Nephron progenitor cell (in vitro differentiated cells): Measurements from ENCODE around the gene PROX2.

Experiments used
- DNase-seq: peaks from one replicate; pipeline ENCODE4 v3.0.0; 2021
- H3K27ac Mint-ChIP-seq: 2 replicates; pipeline ENCODE4 v1.8.0; 2021; ENCODE audit warnings: mild to moderate bottlenecking, moderate library complexity, mixed read lengths
- H3K27me3 Mint-ChIP-seq: 2 replicates; pipeline ENCODE4 v1.8.0; 2021; ENCODE audit warnings: mild to moderate bottlenecking, low read depth, mixed read lengths; ENCODE audit not compliant: poor library complexity
- H3K36me3 Mint-ChIP-seq: 2 replicates; pipeline ENCODE4 v1.8.0; 2021; ENCODE audit warnings: low read depth, mixed read lengths
- H3K4me1 Mint-ChIP-seq: 2 replicates; pipeline ENCODE4 v1.8.0; 2021; ENCODE audit warnings: mixed read lengths
- H3K4me3 Mint-ChIP-seq: 2 replicates; pipeline ENCODE4 v1.8.0; 2021; ENCODE audit warnings: mild to moderate bottlenecking, moderate library complexity, mixed read lengths
- H3K9me3 Mint-ChIP-seq: 2 replicates; pipeline ENCODE4 v1.8.0; 2021; ENCODE audit warnings: mild to moderate bottlenecking, moderate library complexity, mixed read lengths
- TF ChIP-seq, protein P1 (sequence below): fragments of 200-600 bp; sonication (generic); IDR thresholded peaks from 2 replicates; pipeline ENCODE4 v1.5.0; 2021; ENCODE audit warnings: antibody characterized with exemption

Gene PROX2

DNA sequence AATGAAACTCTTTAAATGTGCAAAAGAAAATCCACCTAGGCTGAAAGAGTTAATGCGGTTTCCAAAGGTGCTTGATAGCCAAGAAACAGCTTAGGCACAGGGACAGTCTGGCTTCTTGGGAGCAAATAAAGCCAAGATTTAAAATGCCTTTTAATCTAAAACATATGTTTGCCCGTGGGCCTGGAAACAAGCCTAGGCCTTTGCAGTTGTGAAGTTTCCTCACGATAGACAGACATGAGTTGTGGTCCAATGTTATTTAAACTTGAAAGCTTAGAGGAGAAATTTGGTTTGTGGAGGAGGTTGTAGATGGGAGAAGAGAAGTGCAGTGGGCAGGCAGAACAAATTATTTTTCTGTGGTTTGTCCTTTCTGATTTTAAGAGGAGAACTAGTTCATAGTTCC lies 29.8 kb downstream of the PROX2 start:
- TF ChIP-seq, protein P1, sequence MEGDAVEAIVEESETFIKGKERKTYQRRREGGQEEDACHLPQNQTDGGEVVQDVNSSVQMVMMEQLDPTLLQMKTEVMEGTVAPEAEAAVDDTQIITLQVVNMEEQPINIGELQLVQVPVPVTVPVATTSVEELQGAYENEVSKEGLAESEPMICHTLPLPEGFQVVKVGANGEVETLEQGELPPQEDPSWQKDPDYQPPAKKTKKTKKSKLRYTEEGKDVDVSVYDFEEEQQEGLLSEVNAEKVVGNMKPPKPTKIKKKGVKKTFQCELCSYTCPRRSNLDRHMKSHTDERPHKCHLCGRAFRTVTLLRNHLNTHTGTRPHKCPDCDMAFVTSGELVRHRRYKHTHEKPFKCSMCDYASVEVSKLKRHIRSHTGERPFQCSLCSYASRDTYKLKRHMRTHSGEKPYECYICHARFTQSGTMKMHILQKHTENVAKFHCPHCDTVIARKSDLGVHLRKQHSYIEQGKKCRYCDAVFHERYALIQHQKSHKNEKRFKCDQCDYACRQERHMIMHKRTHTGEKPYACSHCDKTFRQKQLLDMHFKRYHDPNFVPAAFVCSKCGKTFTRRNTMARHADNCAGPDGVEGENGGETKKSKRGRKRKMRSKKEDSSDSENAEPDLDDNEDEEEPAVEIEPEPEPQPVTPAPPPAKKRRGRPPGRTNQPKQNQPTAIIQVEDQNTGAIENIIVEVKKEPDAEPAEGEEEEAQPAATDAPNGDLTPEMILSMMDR = no peak
- no peak for DNase-seq
- Mint-ChIP-seq H3K27me3 (no peaks in the 10 kb centered on the region), H3K4me3 (no peak overlapping the region), H3K27ac (peak overlapping the region; percentile 3), H3K4me1 (peaks cover 15% of the 10 kb centered on the region), H3K9me3 (no peaks in the 10 kb centered on the region), H3K36me3 (peaks cover 3% of the 10 kb centered on the region)

DNA sequence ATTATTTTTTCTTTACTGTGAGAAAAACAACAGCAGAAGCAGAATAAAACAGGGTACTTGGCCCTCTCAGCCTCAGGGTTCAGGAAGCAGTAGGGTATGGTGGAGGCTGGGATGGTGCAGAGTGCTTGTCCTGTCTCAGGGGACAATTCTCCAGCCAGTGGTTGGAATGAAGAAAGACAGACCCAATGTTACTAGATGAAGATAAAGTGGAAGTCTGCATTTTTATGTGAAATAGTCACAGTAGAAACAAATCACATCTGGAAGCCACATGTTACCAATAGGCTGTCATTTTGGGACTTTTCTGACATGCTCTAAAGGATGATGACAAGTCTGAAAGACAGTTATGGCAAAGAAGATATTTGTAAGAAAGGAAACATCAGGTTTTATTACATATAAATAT lies 32.3 kb downstream of the PROX2 start:
- Mint-ChIP-seq H3K27ac (no peak overlapping the region), H3K9me3 (no peaks in the 10 kb centered on the region), H3K4me1 (peaks cover 15% of the 10 kb centered on the region), H3K4me3 (no peak overlapping the region), H3K36me3 (peaks cover 14% of the 10 kb centered on the region), H3K27me3 (no peaks in the 10 kb centered on the region)
- no peak for DNase-seq
- TF ChIP-seq, protein P1 = no peak

DNA sequence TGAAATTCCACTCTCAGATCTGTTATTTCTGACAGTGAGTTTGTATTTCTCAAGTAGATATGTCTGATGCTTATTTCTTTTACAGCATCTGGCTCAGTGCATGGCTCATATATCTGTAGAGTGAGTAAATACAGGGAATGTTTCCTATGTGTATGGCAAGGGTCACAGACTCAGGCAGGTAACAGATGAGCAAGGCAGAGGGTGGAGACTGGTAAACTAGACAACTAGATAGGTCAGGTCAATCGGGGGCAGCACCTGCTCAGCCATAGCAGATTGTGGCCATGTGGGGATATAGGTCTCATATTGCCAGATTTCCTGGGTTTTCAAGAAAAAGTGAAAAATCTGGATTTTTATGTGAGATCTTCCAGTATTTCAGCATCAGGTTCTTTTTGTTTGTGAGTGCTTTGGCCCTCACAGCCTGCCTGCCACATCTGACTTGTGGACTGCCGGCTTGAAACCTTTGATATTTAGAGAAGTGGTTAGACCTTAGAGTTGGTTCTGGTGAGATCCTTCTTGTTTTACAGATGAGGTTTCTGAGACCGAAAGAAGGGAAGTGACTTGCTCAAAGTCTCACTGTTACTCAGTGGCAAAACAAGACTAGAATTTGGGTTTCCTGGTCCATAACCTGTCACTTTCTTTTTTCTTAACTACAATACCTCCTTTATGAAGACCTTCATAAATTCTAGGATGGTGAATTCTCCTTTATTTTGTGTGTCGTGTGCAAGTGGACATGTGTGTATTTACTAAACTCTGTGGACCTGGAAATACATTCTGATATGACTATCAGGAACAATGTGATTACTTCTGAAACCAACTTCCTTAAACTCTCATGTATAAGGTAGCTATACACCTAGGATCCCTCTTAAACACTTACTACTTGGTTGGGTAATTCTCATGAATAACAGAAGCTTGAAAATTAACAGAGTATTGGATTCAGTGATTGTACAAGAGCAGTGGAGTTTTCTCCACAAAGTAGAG lies 34.4 kb downstream of the PROX2 start:
- Mint-ChIP-seq H3K27me3 (no peaks in the 10 kb centered on the region), H3K27ac (no peak overlapping the region), H3K4me1 (peaks cover 15% of the 10 kb centered on the region), H3K9me3 (no peaks in the 10 kb centered on the region), H3K36me3 (peaks cover 24% of the 10 kb centered on the region), H3K4me3 (no peak overlapping the region)
- DNase-seq = no peak
- TF ChIP-seq, protein P1 = no peak

DNA sequence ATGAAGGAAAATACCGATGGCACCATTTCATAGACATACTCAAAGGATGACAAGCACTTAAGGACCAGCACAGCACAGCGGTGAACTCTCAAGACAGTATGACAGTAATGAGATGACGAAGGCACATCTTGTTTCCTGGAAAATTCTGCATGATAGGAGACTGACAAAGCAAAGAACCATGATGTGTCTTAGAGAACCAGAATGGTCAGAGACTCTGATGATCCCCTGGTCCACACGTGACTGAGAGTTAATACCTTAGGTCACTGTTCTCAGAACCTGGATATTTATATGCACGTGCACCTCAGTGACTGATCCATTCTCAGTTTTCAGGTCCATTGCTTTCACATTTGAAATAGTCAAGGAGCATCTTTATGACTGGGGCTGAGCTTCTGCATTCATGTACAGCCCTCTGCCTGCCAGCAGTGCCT lies 35.3 kb downstream of the PROX2 start:
- Mint-ChIP-seq H3K4me3 (no peak overlapping the region), H3K27me3 (no peaks in the 10 kb centered on the region), H3K36me3 (peaks cover 28% of the 10 kb centered on the region), H3K9me3 (no peaks in the 10 kb centered on the region), H3K27ac (no peak overlapping the region), H3K4me1 (peaks cover 8% of the 10 kb centered on the region)
- no peak for DNase-seq
- TF ChIP-seq, protein P1 = no peak

DNA sequence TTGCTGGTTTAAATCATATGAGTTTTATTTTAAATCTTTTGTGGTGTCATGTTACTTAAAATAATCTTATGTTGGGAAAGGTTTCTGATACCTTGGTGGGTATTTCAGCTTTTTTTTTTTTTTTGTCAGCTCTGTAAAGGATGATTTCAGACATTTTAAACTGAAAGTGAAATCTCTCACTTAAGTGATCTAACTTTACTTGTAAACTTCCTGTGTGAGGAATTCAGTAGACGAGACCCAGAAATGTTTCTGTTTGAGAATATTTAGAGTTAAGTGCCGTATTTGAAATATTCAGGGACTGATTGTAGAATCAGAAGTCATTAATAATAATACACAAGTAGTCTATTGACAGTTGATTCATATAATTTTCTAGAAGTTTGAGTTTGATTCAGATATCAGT lies 37.8 kb downstream of the PROX2 start:
- TF ChIP-seq, protein P1 = no peak
- no peak for DNase-seq
- H3K4me1 Mint-ChIP-seq = no peaks in the 10 kb centered on the region
- no peak overlapping the region for H3K27ac Mint-ChIP-seq
- H3K36me3 Mint-ChIP-seq = peaks cover 32% of the 10 kb centered on the region
- H3K9me3 Mint-ChIP-seq = no peaks in the 10 kb centered on the region
- no peaks in the 10 kb centered on the region for H3K27me3 Mint-ChIP-seq
- no peak overlapping the region for H3K4me3 Mint-ChIP-seq
